SK-N-SH (cell line): ENCODE results near the gene CUX1. TPM values are rescaled to one million over a fixed set of nuclear protein-coding genes. Genes with fewer than 3 reads are reported as not detected.

Source experiments
- CTCF ChIA-PET: fragments of 300-600, 350-600 bp; formaldehyde crosslinking; extraction: SDS; loops from one replicate; lab custom pipeline; 2021; lab: Yijun Ruan, JAX
- POLR2A ChIA-PET: fragments of 350-600 bp; sonication (Branson Sonifier 250); formaldehyde crosslinking; extraction: SDS; loops from one replicate; lab custom pipeline; 2020; ENCODE audit warnings: antibody characterized with exemption, inconsistent platforms; lab: Yijun Ruan, JAX
- DNase-seq: peaks from one replicate; pipeline ENCODE4 v3.0.0; 2012
- H2AFZ ChIP-seq: fragments of 200-600 bp; sonication (generic); 2 replicates; pipeline ENCODE4 v1.8.1; 2016; ENCODE audit warnings: antibody characterized with exemption, mild to moderate bottlenecking, low read depth
- H3F3A ChIP-seq: fragments of 200-600 bp; sonication (generic); replicated peaks from 2 replicates; pipeline ENCODE3; 2016; ENCODE audit warnings: antibody characterized with exemption, mild to moderate bottlenecking; ENCODE audit not compliant: insufficient read depth
- H3K27ac ChIP-seq, 2 experiments: fragments of 200-500 bp in 1 of 2; fragments of 200-600 bp in 1 of 2; sonication (Bioruptor generic) in 1 of 2; sonication (generic), shearing (Covaris generic) in 1 of 2; 2 replicates each; pipeline versions ENCODE4 v1.5.1 to v1.6.1; 2014 to 2016; ENCODE audit warnings: low read depth in 2 of 2, inconsistent platforms in 1 of 2, low read length in 1 of 2, mild to moderate bottlenecking in 1 of 2, mixed read lengths in 1 of 2
- H3K27me3 ChIP-seq: fragments of 200-600 bp; sonication (generic), shearing (Covaris generic); 2 replicates; pipeline ENCODE4 v1.6.1; 2016; ENCODE audit warnings: mixed run types; ENCODE audit not compliant: insufficient read depth
- H3K36me3 ChIP-seq, 2 experiments: fragments of 200-500 bp in 1 of 2; fragments of 200-600 bp in 1 of 2; sonication (Bioruptor generic) in 1 of 2; sonication (generic) in 1 of 2; replicated peaks in 1 of 2; 2 replicates each; pipeline versions ENCODE3 to v1.5.1; 2014 to 2016; ENCODE audit warnings: low read length in 1 of 2, mild to moderate bottlenecking in 1 of 2; ENCODE audit not compliant: insufficient read depth in 2 of 2, control insufficient read depth in 1 of 2
- H3K4me1 ChIP-seq, 2 experiments: fragments of 200-500 bp in 1 of 2; fragments of 200-600 bp in 1 of 2; sonication (Bioruptor generic) in 1 of 2; sonication (generic), shearing (Covaris generic) in 1 of 2; 2 replicates each; pipeline versions ENCODE4 v1.5.1 to v1.6.1; 2014 to 2016; ENCODE audit warnings: low read depth in 1 of 2, low read length in 1 of 2, mixed run types in 1 of 2; ENCODE audit not compliant: insufficient read depth in 2 of 2, control insufficient read depth in 1 of 2
- H3K4me2 ChIP-seq: fragments of 200-600 bp; sonication (generic), shearing (Covaris generic); 2 replicates; pipeline ENCODE4 v1.6.1; 2017; ENCODE audit warnings: mixed run types
- H3K4me3 ChIP-seq, 2 experiments: fragments of 200-500 bp in 1 of 2; fragments of 200-600 bp in 1 of 2; sonication (Bioruptor generic) in 1 of 2; sonication (generic), shearing (Covaris generic) in 1 of 2; 2 replicates each; pipeline versions ENCODE4 v1.5.1 to v1.8.1; 2014 to 2016; ENCODE audit warnings: low read depth in 2 of 2, inconsistent platforms in 1 of 2, low read length in 1 of 2, mild to moderate bottlenecking in 1 of 2, mixed read lengths in 1 of 2, moderate library complexity in 1 of 2
- H3K79me2 ChIP-seq: fragments of 200-600 bp; sonication (generic); 2 replicates; pipeline ENCODE4 v1.8.1; 2017; ENCODE audit warnings: mild to moderate bottlenecking; ENCODE audit not compliant: insufficient read depth
- H3K9ac ChIP-seq: fragments of 200-600 bp; sonication (generic); 2 replicates; pipeline ENCODE4 v1.6.1; 2017; ENCODE audit warnings: mixed run types
- H3K9me2 ChIP-seq: fragments of 200-600 bp; sonication (generic); 2 replicates; pipeline ENCODE4 v1.6.1; 2017; ENCODE audit warnings: mixed run types
- H3K9me3 ChIP-seq: fragments of 200-600 bp; sonication (generic); 2 replicates; pipeline ENCODE4 v1.6.1; 2017; ENCODE audit warnings: mixed run types, mild to moderate bottlenecking, moderate library complexity
- H4K20me1 ChIP-seq: fragments of 200-600 bp; sonication (generic); 2 replicates; pipeline ENCODE4 v1.6.1; 2017; ENCODE audit warnings: mild to moderate bottlenecking, mixed run types; ENCODE audit not compliant: insufficient read depth
- CHD2 ChIP-seq: fragments of 150-350 bp; IDR thresholded peaks from 2 replicates; pipeline ENCODE4 v1.6.1; 2018; ENCODE audit warnings: low read length; ENCODE audit not compliant: partially characterized antibody
- ELF1 ChIP-seq: IDR thresholded peaks from 2 replicates; pipeline ENCODE4 v1.4.0; 2012
- EP300 ChIP-seq, 2 experiments: IDR thresholded peaks; 2 replicates each; pipeline versions ENCODE4 v1.4.0 to v1.6.1; 2012; ENCODE audit warnings: borderline replicate concordance in 1 of 2, low read depth in 1 of 2, low read length in 1 of 2
- FOSL2 ChIP-seq: IDR thresholded peaks from 2 replicates; pipeline ENCODE4 v1.4.0; 2012; ENCODE audit warnings: low read depth, mild to moderate bottlenecking, moderate library complexity, borderline replicate concordance
- FOXJ3 ChIP-seq: sonication (generic); formaldehyde crosslinking; IDR thresholded peaks from 2 replicates; pipeline ENCODE4 v1.5.1; 2020; ENCODE audit warnings: mild to moderate bottlenecking, missing genetic modification reagents
- FOXM1 ChIP-seq: IDR thresholded peaks from 2 replicates; pipeline ENCODE4 v1.4.0; 2012; ENCODE audit warnings: low read depth, mild to moderate bottlenecking
- GATA2 ChIP-seq: sonication (generic); formaldehyde crosslinking; IDR thresholded peaks from 2 replicates; pipeline ENCODE4 v1.5.0; 2020; ENCODE audit warnings: mild to moderate bottlenecking, missing genetic modification reagents
- JUND ChIP-seq: IDR thresholded peaks from 2 replicates; pipeline ENCODE4 v1.4.0; 2012
- MEF2A ChIP-seq: IDR thresholded peaks from 2 replicates; pipeline ENCODE4 v1.4.0; 2012; ENCODE audit warnings: low read depth, borderline replicate concordance
- MXI1 ChIP-seq: IDR thresholded peaks from 2 replicates; pipeline ENCODE4 v1.6.1; 2012; ENCODE audit warnings: mild to moderate bottlenecking, low read depth, low read length, improper control_type of control experiment
- POLR2AphosphoS5 ChIP-seq: IDR thresholded peaks from 2 replicates; pipeline ENCODE4 v1.6.1; 2012; ENCODE audit warnings: low read depth, low read length
- RAD21 ChIP-seq: IDR thresholded peaks from 2 replicates; pipeline ENCODE4 v1.6.1; 2012; ENCODE audit warnings: mild to moderate bottlenecking, low read length
- RCOR1 ChIP-seq: fragments of 150-350 bp; IDR thresholded peaks from 2 replicates; pipeline ENCODE4 v1.6.1; 2017; ENCODE audit warnings: antibody characterized with exemption, low read length
- RFX5 ChIP-seq: IDR thresholded peaks from 2 replicates; pipeline ENCODE4 v1.6.1; 2012; ENCODE audit warnings: mild to moderate bottlenecking, improper control_type of control experiment, low read length
- RXRA ChIP-seq: IDR thresholded peaks from 2 replicates; pipeline ENCODE4 v1.4.0; 2012; ENCODE audit warnings: low read depth, mild to moderate bottlenecking, borderline replicate concordance
- SIN3A ChIP-seq: IDR thresholded peaks from 2 replicates; pipeline ENCODE4 v1.6.1; 2012; ENCODE audit warnings: low read depth, mild to moderate bottlenecking, low read length, moderate library complexity, borderline replicate concordance
- TAF1 ChIP-seq: IDR thresholded peaks from 2 replicates; pipeline ENCODE4 v1.6.1; 2012; ENCODE audit warnings: low read depth, mild to moderate bottlenecking, low read length, moderate library complexity, borderline replicate concordance
- TEAD4 ChIP-seq: IDR thresholded peaks from 2 replicates; pipeline ENCODE4 v1.4.0; 2012; ENCODE audit warnings: mild to moderate bottlenecking, borderline replicate concordance; ENCODE audit not compliant: insufficient read depth
- WGBS: methylation state at CpG from one replicate; pipeline ENCODE4 v1.1.6; 2017; ENCODE audit warnings: low lambda C conversion rate; 5-methylcytosine and 5-hydroxymethylcytosine counted together
- polyA plus RNA-seq, 3 experiments: library from polyadenylated mRNA; depleted of rRNA; stranded (reverse); fragments of >200 nt; gene quantifications; 2 replicates each; pipeline ENCODE4 v1.2.3, GENCODE V29; 2012
- TF ChIP-seq, protein P1 (sequence below): fragments of 200-600 bp; sonication (generic); IDR thresholded peaks from 2 replicates; pipeline ENCODE4 v1.6.1; 2017; ENCODE audit warnings: antibody characterized with exemption, mild to moderate bottlenecking, moderate library complexity
- TF ChIP-seq, protein P2 (sequence below): fragments of 150-350 bp; IDR thresholded peaks from 2 replicates; pipeline ENCODE4 v1.6.1; 2017; ENCODE audit warnings: antibody characterized with exemption, low read length, low read depth, borderline replicate concordance
- TF ChIP-seq, protein P3 (sequence below): IDR thresholded peaks from 2 replicates; pipeline ENCODE4 v1.4.0; 2012; ENCODE audit warnings: low read depth
- TF ChIP-seq, protein P4 (sequence below): IDR thresholded peaks from 2 replicates; pipeline ENCODE4; 2012

Gene CUX1
- polyA plus RNA-seq, 1 of the 3 experiments (the other 2 are of a cell fraction): 68.6 TPM

DNA sequence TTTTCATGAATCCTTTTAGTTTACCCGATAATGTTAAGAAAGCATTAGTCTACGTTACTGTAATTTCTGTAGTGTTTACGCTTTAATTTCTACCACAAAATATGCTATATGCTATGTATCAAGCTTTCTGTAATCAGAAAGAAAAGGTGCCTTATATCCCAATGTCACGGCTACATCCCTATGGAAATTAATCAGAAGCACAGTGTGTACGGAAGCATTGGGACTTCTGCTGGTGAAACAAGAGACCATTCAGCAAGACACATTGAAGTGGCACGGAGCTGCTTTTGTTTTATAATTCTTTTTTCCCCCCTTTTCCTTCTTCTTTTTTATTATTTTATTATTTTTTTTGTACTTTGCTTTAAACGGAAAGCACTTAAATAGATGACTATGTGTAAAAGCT lies 438.1 kb downstream of the CUX1 start:
- Histone ChIP-seq H2AFZ (no peak overlapping the region), H3K9me2 (no peaks in the 10 kb centered on the region), H4K20me1 (no peaks in the 10 kb centered on the region), H3K36me3 (peaks cover 0 to 2% of the 10 kb centered on the region in 2 experiments), H3K4me3 (no peak overlapping the region), H3F3A (no peaks in the 10 kb centered on the region), H3K9ac (no peak overlapping the region), H3K9me3 (no peaks in the 10 kb centered on the region), H3K27ac (no peak overlapping the region)
- CTCF ChIA-PET: interaction anchor here (0.5 to 9.3 kb wide), 8 partner anchors 15 to 713 kb away, joined by 3 to 85 read pairs (median 4); no protein-coding TSS in a partner anchor
- WGBS: 96% methylated on average over 7 of the region's 7 CpGs
- POLR2A ChIA-PET: no interaction called here
- DNase-seq: no peak
- TF ChIP-seq CHD2 (no peak), SIN3A (no peak), RCOR1 (no peak), POLR2AphosphoS5 (no peak), JUND (no peak), RAD21 (no peak), FOXM1 (no peak)
- TF ChIP-seq, protein P1, sequence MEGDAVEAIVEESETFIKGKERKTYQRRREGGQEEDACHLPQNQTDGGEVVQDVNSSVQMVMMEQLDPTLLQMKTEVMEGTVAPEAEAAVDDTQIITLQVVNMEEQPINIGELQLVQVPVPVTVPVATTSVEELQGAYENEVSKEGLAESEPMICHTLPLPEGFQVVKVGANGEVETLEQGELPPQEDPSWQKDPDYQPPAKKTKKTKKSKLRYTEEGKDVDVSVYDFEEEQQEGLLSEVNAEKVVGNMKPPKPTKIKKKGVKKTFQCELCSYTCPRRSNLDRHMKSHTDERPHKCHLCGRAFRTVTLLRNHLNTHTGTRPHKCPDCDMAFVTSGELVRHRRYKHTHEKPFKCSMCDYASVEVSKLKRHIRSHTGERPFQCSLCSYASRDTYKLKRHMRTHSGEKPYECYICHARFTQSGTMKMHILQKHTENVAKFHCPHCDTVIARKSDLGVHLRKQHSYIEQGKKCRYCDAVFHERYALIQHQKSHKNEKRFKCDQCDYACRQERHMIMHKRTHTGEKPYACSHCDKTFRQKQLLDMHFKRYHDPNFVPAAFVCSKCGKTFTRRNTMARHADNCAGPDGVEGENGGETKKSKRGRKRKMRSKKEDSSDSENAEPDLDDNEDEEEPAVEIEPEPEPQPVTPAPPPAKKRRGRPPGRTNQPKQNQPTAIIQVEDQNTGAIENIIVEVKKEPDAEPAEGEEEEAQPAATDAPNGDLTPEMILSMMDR: no peak
- TF ChIP-seq, protein P2, sequence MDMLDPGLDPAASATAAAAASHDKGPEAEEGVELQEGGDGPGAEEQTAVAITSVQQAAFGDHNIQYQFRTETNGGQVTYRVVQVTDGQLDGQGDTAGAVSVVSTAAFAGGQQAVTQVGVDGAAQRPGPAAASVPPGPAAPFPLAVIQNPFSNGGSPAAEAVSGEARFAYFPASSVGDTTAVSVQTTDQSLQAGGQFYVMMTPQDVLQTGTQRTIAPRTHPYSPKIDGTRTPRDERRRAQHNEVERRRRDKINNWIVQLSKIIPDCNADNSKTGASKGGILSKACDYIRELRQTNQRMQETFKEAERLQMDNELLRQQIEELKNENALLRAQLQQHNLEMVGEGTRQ: no peak
- TF ChIP-seq, all 33 proteins: peak for 0
- no peaks in the 10 kb centered on the region for H3K27me3 ChIP-seq
- peaks cover 0 to 43% of the 10 kb centered on the region in 2 experiments; a peak in 2 of 4 replicates for H3K4me1 ChIP-seq
- H3K79me2 ChIP-seq: no peaks in the 10 kb centered on the region
- no peak overlapping the region for H3K4me2 ChIP-seq

DNA sequence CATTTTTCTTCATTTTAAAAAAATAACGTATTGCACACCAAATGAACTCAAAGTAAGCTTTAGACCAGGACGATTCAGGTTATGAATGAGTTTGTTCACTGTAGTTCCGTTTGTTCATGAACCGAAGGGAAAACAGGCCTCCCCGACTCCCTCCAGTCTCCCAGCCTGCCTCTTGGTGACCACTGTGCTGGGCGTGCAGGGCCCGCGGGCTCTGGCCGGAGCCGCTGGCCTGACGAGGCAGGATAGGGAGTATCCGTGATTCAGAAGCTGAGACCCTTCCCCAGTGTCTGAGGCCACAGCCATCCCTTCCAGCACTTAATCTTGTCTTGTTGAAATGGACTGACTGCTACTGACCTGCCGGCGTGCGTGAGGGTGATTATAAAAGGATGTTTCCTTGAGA lies 438.5 kb downstream of the CUX1 start:
- CTCF ChIA-PET: interaction anchor here (0.5 to 9.3 kb wide), 7 partner anchors 14 to 714 kb away, joined by 3 to 85 read pairs (median 3); no protein-coding TSS in a partner anchor
- POLR2A ChIA-PET: no interaction called here
- DNase-seq: no peak

More for the DNA sequence above, 438.5 kb downstream of the CUX1 start:
- Histone ChIP-seq H3K27ac (no peak overlapping the region), H3K79me2 (no peaks in the 10 kb centered on the region), H2AFZ (no peak overlapping the region), H3K27me3 (no peaks in the 10 kb centered on the region), H4K20me1 (no peaks in the 10 kb centered on the region), H3K36me3 (peaks cover 0 to 2% of the 10 kb centered on the region in 2 experiments), H3K4me3 (no peak overlapping the region), H3F3A (no peaks in the 10 kb centered on the region)
- TF ChIP-seq FOXJ3 (CRISPR knock-in tag): no peak
- TF ChIP-seq, protein P3, sequence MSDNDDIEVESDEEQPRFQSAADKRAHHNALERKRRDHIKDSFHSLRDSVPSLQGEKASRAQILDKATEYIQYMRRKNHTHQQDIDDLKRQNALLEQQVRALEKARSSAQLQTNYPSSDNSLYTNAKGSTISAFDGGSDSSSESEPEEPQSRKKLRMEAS: no peak
- TF ChIP-seq RFX5: no peak
- TF ChIP-seq RCOR1: no peak
- TF ChIP-seq MXI1: no peak
- TF ChIP-seq TEAD4: no peak
- TF ChIP-seq, protein P4, sequence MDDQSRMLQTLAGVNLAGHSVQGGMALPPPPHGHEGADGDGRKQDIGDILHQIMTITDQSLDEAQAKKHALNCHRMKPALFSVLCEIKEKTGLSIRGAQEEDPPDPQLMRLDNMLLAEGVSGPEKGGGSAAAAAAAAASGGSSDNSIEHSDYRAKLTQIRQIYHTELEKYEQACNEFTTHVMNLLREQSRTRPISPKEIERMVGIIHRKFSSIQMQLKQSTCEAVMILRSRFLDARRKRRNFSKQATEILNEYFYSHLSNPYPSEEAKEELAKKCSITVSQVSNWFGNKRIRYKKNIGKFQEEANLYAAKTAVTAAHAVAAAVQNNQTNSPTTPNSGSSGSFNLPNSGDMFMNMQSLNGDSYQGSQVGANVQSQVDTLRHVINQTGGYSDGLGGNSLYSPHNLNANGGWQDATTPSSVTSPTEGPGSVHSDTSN: no peak
- no peak for TF ChIP-seq ELF1
- no peak for TF ChIP-seq FOSL2
- TF ChIP-seq CHD2: no peak
- TF ChIP-seq EP300 (IDR thresholded peaks at IDR 0.05; ENCODE audit: borderline replicate concordance in 1 of 2, low read depth in 1 of 2, low read length in 1 of 2): no peak
- no peak for TF ChIP-seq RXRA
- TF ChIP-seq TAF1: no peak
- TF ChIP-seq MEF2A: no peak
- TF ChIP-seq GATA2 (CRISPR knock-in tag): no peak
- TF ChIP-seq POLR2AphosphoS5: no peak
- TF ChIP-seq, all 33 proteins: peak for 0
- H3K4me1 ChIP-seq: peaks cover 0 to 45% of the 10 kb centered on the region in 2 experiments; a peak in 2 of 4 replicates
- no peak overlapping the region for H3K9ac ChIP-seq
- H3K9me3 ChIP-seq: no peaks in the 10 kb centered on the region
- 93% methylated on average over 15 of the region's 15 CpGs for WGBS
- no peak overlapping the region for H3K4me2 ChIP-seq
- no peaks in the 10 kb centered on the region for H3K9me2 ChIP-seq
